ENCODE results near the gene CEP85L. TPM values are rescaled to one million over a fixed set of nuclear protein-coding genes. Genes with fewer than 3 reads are reported as not detected.

The CEP85L gene
- total and polyA plus RNA-seq, 3 experiments from 2014 or later: 28.4 to 32.1 (median 29.1) TPM

DNA sequence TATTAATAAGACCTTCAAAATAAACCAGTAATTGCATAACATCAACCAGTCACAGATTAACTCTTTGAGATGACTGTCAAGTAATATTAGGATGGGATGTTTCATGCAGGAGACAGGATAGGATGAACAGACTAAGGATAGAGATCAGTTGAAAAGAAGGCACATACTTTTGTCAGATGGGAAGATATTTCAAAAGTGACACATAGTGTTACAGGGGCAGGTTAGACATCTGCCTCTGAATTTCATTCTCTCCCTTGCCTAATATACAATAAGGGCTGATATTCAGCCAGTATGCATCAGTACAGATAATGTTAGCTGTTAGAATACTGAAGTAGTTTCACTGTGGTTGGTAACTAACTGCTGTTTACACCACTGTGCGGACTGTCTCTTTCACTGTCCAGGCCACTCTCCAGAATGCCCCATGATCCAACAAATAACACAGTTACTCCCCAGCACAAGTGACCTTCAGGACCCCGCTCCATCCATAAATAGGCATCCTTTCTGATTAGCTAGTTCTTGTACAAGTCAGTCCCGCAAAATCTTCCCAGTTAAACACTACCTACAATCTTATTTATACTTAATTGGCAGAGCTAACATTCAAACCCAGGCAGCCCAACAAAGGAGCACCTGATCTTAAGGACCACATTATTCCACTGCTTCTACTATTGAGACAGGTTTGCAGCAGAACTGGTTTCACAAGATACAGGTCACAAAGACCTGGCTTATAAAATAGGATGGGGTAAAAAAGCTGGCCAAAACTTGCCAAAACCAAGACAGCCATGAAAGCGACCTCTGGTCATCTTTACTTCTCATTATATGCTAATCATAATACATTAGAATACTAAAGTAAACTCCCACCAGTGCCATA, 125.2 kb downstream of the CEP85L start:
- Mint-ChIP-seq H3K9me3 (peaks cover 0 to 3% (median 0%) of the 10 kb centered on the region in 5 donors), H3K27ac (peak overlapping the region in 3 of 8 donors; percentile 24 to 49 (median 36)), H3K36me3 (peaks cover 7 to 30% (median 20%) of the 10 kb centered on the region in 3 donors), H3K4me1 (peaks cover 36 to 54% (median 45%) of the 10 kb centered on the region in 3 donors), H3K27me3 (no peaks in the 10 kb centered on the region), H3K4me3 (no peak overlapping the region)
- H3K27me3 ChIP-seq (ENCODE audit: insufficient read depth, low read length, poor library complexity, severe bottlenecking): no peaks in the 10 kb centered on the region
- H3K36me3 ChIP-seq (ENCODE audit: insufficient read depth, low read length): no peaks in the 10 kb centered on the region
- H3K9me3 ChIP-seq (ENCODE audit: low read length): no peaks in the 10 kb centered on the region
- no peak for DNase-seq
- H3K27ac ChIP-seq (ENCODE audit: low read depth, low read length): no peak overlapping the region
- no peak overlapping the region for H3K4me3 ChIP-seq (ENCODE audit: low read length)
- CTCF ChIA-PET: no interaction called here
- POLR2A ChIA-PET: no interaction called here
- no peaks in the 10 kb centered on the region for H3K4me1 ChIP-seq (ENCODE audit: insufficient read depth, low read length)

DNA sequence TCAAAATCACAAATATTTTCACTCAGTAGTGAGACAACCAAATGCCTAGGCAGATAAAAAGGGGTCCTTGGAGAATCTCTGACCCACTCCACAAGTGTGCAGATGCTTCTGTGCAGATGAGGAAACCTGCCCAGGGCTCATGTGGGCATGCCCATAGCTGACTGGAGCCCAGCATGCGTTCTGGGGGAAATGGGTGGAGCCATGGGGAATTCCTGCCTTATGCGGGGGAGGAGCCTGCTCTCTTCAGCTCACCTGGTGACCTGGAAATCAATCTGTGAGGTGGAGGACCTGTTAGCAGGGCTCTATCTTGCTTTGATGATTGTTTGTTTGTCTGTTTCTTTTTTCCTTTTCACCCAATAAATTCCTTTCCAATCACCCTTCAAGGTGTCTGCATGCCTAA, 126.7 kb downstream of the CEP85L start:
- H3K4me1 Mint-ChIP-seq: peaks cover 29 to 45% (median 34%) of the 10 kb centered on the region in 3 donors
- CTCF ChIA-PET: no interaction called here

DNA sequence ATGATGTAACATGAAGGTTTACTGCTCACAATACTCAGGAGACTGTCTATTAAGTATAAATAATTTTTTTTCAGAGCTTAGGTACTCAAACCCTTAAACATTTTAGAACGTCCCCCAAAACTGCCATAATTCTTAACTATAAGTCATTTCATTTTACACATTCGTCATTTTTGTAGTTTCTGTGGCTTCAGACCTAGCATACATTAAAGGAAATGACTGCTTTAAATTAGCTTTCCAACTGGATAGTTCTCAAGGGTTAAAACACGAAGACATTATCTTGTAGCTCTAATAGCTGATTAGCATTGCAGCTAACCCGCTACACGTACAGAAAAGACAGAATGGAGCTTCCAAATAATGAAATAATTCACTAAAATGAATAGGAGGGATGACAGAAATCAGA, 128.2 kb downstream of the CEP85L start:
- Histone ChIP-seq H3K4me1 (ENCODE audit: insufficient read depth, low read length) (no peaks in the 10 kb centered on the region), H3K9me3 (ENCODE audit: low read length) (no peaks in the 10 kb centered on the region), H3K27ac (ENCODE audit: low read depth, low read length) (no peak overlapping the region), H3K36me3 (ENCODE audit: insufficient read depth, low read length) (no peaks in the 10 kb centered on the region), H3K27me3 (ENCODE audit: insufficient read depth, low read length, poor library complexity, severe bottlenecking) (no peaks in the 10 kb centered on the region), H3K4me3 (ENCODE audit: low read length) (no peak overlapping the region)
- Mint-ChIP-seq H3K27ac (peak overlapping the region in 1 of 8 donors; percentile 59), H3K36me3 (peaks cover 23 to 48% (median 26%) of the 10 kb centered on the region in 3 donors), H3K4me3 (no peak overlapping the region), H3K27me3 (no peaks in the 10 kb centered on the region), H3K4me1 (peaks cover 26 to 41% (median 36%) of the 10 kb centered on the region in 3 donors), H3K9me3 (no peaks in the 10 kb centered on the region)
- ChIA-PET CTCF (no interaction called here), POLR2A (no interaction called here)
- no peak for DNase-seq

More for the DNA sequence above, 126.7 kb downstream of the CEP85L start:
- H3K27me3 ChIP-seq (ENCODE audit: insufficient read depth, low read length, poor library complexity, severe bottlenecking): no peaks in the 10 kb centered on the region
- H3K27ac ChIP-seq (ENCODE audit: low read depth, low read length): no peak overlapping the region
- peak in 1 of 5 donors; percentile 42 for DNase-seq
- H3K9me3 ChIP-seq (ENCODE audit: low read length): no peaks in the 10 kb centered on the region
- no peak overlapping the region for H3K4me3 ChIP-seq (ENCODE audit: low read length)
- POLR2A ChIA-PET: no interaction called here
- no peaks in the 10 kb centered on the region for H3K4me1 ChIP-seq (ENCODE audit: insufficient read depth, low read length)
- peak overlapping the region in 1 of 8 donors; percentile 10 for H3K27ac Mint-ChIP-seq
- H3K4me3 Mint-ChIP-seq: no peak overlapping the region
- H3K36me3 ChIP-seq (ENCODE audit: insufficient read depth, low read length): no peaks in the 10 kb centered on the region
- no peaks in the 10 kb centered on the region for H3K27me3 Mint-ChIP-seq
- H3K36me3 Mint-ChIP-seq: peaks cover 10 to 36% (median 20%) of the 10 kb centered on the region in 3 donors
- no peaks in the 10 kb centered on the region for H3K9me3 Mint-ChIP-seq

DNA sequence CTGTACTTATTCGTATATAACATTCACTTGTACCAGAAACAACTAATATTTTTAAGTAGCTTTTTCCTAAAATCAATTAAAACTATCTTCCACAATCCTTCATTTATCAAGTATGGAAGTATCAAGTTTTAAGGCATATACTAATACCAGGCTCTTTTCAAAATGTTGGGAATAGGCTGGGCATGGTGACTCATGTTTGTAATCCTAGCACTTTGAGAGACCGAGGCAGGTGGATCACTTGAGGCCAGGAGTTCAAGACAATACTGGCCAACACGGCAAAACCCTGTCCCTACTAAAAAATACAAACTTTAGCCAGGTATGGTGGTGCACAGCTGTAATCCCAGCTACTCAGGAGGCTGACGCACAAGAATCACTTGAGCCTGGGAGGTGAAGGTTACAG, 129.0 kb downstream of the CEP85L start:
- Histone ChIP-seq H3K9me3 (ENCODE audit: low read length) (no peaks in the 10 kb centered on the region), H3K4me3 (ENCODE audit: low read length) (no peak overlapping the region), H3K4me1 (ENCODE audit: insufficient read depth, low read length) (no peaks in the 10 kb centered on the region), H3K36me3 (ENCODE audit: insufficient read depth, low read length) (no peaks in the 10 kb centered on the region), H3K27ac (ENCODE audit: low read depth, low read length) (no peak overlapping the region), H3K27me3 (ENCODE audit: insufficient read depth, low read length, poor library complexity, severe bottlenecking) (no peaks in the 10 kb centered on the region)
- CTCF ChIA-PET: no interaction called here
- POLR2A ChIA-PET: no interaction called here
- H3K9me3 Mint-ChIP-seq: no peaks in the 10 kb centered on the region
- H3K36me3 Mint-ChIP-seq: peaks cover 30 to 56% (median 30%) of the 10 kb centered on the region in 3 donors
- H3K27ac Mint-ChIP-seq: no peak overlapping the region
- no peak overlapping the region for H3K4me3 Mint-ChIP-seq
- no peak for DNase-seq
- H3K27me3 Mint-ChIP-seq: no peaks in the 10 kb centered on the region
- peaks cover 27 to 44% (median 43%) of the 10 kb centered on the region in 3 donors for H3K4me1 Mint-ChIP-seq

DNA sequence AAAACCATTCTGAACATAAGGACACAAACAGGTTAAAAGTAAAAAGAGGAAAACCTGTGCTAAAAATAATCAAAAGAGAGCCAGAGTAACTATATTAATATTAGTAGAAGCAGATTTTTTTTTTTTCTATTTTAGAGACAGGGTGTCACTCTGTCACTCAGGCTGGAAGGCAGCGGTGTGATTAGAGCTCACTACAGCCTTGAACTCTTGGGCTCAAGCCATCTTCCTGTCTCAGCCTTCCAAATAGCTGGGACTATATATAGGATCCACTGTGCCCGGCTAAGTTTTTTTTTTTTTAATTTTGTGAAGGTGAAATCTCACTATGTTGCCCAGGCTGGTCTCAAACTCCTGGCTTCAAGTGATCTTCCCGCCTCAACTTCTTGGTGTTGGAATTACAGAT, 136.7 kb downstream of the CEP85L start:
- Histone ChIP-seq H3K4me3 (ENCODE audit: low read length) (no peak overlapping the region), H3K9me3 (ENCODE audit: low read length) (no peaks in the 10 kb centered on the region), H3K27ac (ENCODE audit: low read depth, low read length) (no peak overlapping the region), H3K27me3 (ENCODE audit: insufficient read depth, low read length, poor library complexity, severe bottlenecking) (no peaks in the 10 kb centered on the region), H3K36me3 (ENCODE audit: insufficient read depth, low read length) (no peaks in the 10 kb centered on the region), H3K4me1 (ENCODE audit: insufficient read depth, low read length) (no peaks in the 10 kb centered on the region)
- no peaks in the 10 kb centered on the region for H3K9me3 Mint-ChIP-seq
- no peaks in the 10 kb centered on the region for H3K27me3 Mint-ChIP-seq
- CTCF ChIA-PET: no interaction called here
- H3K4me3 Mint-ChIP-seq: no peak overlapping the region
- H3K27ac Mint-ChIP-seq: no peak overlapping the region
- POLR2A ChIA-PET: no interaction called here
- DNase-seq: no peak
- peaks cover 13 to 37% (median 20%) of the 10 kb centered on the region in 3 donors for H3K36me3 Mint-ChIP-seq
- peaks cover 37 to 67% (median 65%) of the 10 kb centered on the region in 3 donors for H3K4me1 Mint-ChIP-seq

DNA sequence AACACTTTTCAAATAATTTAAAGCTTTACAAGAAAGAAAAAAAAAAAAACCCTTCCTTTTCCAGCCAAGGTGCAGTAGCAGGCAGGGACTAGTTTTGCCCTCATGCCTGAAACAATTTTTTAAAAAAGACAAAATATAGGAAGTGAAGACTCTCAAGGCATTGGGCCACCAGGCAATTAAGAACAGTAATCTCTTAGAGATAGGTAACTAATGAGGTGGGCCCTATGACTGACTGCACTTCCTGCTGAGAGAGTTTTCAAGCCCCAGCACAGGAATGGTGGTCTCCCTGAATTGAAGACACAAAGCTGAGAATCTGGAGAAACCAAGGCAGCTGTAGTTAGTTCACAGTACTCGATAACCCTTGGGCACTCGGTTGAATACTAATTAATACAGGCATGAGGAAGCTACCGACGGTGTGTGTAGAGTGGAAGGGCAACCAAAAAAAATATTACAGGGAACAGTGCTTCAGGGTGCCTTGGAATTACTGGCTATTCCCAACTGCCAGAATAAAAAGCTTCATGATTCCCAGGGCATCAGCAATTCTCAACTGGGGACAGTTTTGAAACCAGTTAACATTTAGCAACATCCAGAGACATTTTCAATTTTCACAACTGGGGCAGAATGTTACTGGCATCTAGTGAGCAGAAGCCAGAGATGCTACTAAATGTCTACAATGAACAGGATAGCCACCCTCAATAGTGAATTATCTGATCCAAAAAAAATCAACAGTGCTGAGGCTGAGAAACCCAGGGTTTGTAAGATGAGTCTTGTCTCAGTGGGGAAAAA, 139.3 kb downstream of the CEP85L start:
- Histone ChIP-seq H3K27ac (ENCODE audit: low read depth, low read length) (no peak overlapping the region), H3K36me3 (ENCODE audit: insufficient read depth, low read length) (no peaks in the 10 kb centered on the region), H3K4me1 (ENCODE audit: insufficient read depth, low read length) (no peaks in the 10 kb centered on the region), H3K27me3 (ENCODE audit: insufficient read depth, low read length, poor library complexity, severe bottlenecking) (no peaks in the 10 kb centered on the region), H3K9me3 (ENCODE audit: low read length) (no peaks in the 10 kb centered on the region), H3K4me3 (ENCODE audit: low read length) (no peak overlapping the region)
- Mint-ChIP-seq H3K9me3 (no peaks in the 10 kb centered on the region), H3K27me3 (no peaks in the 10 kb centered on the region), H3K27ac (peak overlapping the region in 7 of 8 donors; percentile 11 to 95 (median 48)), H3K4me1 (peaks cover 31 to 60% (median 59%) of the 10 kb centered on the region in 3 donors), H3K4me3 (no peak overlapping the region), H3K36me3 (peaks cover 0 to 16% (median 2%) of the 10 kb centered on the region in 3 donors)
- CTCF ChIA-PET: interaction anchor here (0.8 to 0.9 kb wide), 2 partner anchors 15 to 566 kb away, joined by 3 read pairs; partner anchors contain the start of gene FAM184A
- no peak for DNase-seq
- POLR2A ChIA-PET: no interaction called here

DNA sequence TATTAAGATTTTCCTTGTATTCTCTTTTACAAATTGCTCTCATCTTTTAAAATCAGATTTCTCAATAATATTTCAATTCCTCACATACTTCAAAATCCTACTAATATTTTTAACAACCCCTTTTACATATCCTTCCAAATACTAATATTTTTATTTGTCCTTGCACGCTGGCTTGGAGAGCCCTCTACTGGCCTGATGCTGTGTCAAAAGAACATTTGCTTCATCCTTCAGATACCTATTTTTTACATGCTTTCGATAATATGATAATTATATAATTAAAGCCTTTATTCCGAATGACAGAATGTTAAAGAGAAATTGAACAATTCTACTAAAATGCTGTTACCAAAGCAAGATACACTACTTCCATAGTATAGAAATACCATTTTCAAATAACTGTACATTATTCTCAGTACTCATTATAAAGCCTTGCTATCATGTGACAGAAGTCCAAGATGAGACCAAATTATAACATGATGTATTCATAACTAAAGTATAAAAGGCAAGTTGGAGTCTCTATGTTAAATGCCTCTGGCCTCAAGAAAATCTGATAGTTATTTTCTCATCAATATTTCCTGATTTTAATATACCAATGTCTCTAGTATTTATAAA, 142.3 kb downstream of the CEP85L start:
- no peak overlapping the region for H3K27ac ChIP-seq (ENCODE audit: low read depth, low read length)
- Mint-ChIP-seq H3K4me3 (no peak overlapping the region), H3K4me1 (peaks cover 24 to 48% (median 41%) of the 10 kb centered on the region in 3 donors), H3K9me3 (no peaks in the 10 kb centered on the region), H3K36me3 (peaks cover 7 to 29% (median 8%) of the 10 kb centered on the region in 3 donors), H3K27ac (peak overlapping the region in 1 of 8 donors; percentile 2), H3K27me3 (no peaks in the 10 kb centered on the region)
- H3K36me3 ChIP-seq (ENCODE audit: insufficient read depth, low read length): peaks cover 3% of the 10 kb centered on the region
- no peak overlapping the region for H3K4me3 ChIP-seq (ENCODE audit: low read length)
- ChIA-PET POLR2A (no interaction called here), CTCF (no interaction called here)
- H3K27me3 ChIP-seq (ENCODE audit: insufficient read depth, low read length, poor library complexity, severe bottlenecking): no peaks in the 10 kb centered on the region
- DNase-seq: no peak
- H3K4me1 ChIP-seq (ENCODE audit: insufficient read depth, low read length): no peaks in the 10 kb centered on the region
- H3K9me3 ChIP-seq (ENCODE audit: low read length): no peaks in the 10 kb centered on the region

Data from CD8-positive, alpha-beta memory T cell (primary cell).